OCI-LY7 (cell line): ENCODE data around the gene PLK5.

Experiments used
- EZH2phosphoT487 ChIP-seq: fragments of 200-600 bp; sonication (generic); IDR thresholded peaks from 2 replicates; pipeline ENCODE4 v1.6.1; 2018; ENCODE audit warnings: low read depth, borderline replicate concordance, mild to moderate bottlenecking, mixed run types, antibody characterized with exemption, low read length, moderate library complexity, mixed read lengths
- TF ChIP-seq, protein P1 (sequence below): fragments of 200-600 bp; sonication (generic); conservative IDR thresholded peaks from 2 replicates; pipeline ENCODE4 v1.5.1; 2014; ENCODE audit warnings: mild to moderate bottlenecking, antibody characterized with exemption, low read length, moderate library complexity, mixed read lengths

DNA sequence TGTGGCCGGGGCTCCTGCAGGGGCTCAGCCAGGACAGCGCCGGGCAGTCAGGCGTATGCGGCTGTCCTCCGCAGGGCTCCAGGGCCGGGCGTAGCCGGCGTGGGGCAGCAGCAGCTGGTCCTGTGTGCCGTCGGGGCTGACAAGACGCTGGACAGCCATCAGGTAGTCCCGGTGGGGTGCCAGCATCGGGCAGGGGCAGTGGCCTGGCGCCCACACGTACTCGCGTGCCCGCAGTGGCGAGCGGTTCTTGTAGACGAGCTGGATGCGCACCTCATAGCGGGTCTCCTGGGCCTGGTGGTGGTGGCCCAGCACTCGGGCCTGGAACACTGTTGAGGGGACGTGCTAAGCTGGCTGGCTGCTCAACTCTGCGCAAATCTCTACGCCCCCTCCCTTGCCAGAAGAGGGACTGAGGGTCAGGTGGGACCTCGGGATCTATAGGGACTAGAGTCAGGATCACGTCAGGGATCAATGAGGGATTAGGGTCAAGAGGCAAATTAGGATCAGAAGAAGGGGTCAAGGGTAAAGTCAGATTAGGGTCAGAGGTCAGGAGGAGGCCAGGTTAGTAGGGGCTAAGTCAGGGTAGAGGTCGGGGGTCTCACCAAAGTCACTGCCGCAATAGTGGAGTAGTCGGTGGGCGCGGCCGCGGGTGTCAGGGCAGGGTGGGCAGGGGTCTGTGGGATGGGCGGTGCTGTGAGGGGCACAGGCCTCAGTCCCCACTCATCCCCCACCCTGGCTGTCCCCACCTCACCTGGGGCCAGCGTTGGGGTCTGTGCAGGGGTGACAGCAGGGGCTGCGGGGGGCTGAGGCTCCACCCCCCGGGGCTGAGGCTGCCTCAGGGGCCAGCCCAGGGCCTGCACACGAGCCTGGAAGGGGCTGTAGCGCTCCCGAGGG lies 17.6 kb upstream of the PLK5 start:
- TF ChIP-seq EZH2phosphoT487: no peak
- TF ChIP-seq, protein P1, sequence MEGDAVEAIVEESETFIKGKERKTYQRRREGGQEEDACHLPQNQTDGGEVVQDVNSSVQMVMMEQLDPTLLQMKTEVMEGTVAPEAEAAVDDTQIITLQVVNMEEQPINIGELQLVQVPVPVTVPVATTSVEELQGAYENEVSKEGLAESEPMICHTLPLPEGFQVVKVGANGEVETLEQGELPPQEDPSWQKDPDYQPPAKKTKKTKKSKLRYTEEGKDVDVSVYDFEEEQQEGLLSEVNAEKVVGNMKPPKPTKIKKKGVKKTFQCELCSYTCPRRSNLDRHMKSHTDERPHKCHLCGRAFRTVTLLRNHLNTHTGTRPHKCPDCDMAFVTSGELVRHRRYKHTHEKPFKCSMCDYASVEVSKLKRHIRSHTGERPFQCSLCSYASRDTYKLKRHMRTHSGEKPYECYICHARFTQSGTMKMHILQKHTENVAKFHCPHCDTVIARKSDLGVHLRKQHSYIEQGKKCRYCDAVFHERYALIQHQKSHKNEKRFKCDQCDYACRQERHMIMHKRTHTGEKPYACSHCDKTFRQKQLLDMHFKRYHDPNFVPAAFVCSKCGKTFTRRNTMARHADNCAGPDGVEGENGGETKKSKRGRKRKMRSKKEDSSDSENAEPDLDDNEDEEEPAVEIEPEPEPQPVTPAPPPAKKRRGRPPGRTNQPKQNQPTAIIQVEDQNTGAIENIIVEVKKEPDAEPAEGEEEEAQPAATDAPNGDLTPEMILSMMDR: no peak
